Endothelial cell of umbilical vein (primary cell): ENCODE data around the gene RMC1.

Experiments
- CTCF ChIP-seq, 2 donors: IDR thresholded peaks; 1 replicate in 1 of 2; 2 replicates in 1 of 2; pipeline ENCODE4 v1.5.1; 2011; ENCODE audit warnings: low read length in 2 of 2, mild to moderate bottlenecking in 2 of 2, moderate library complexity in 2 of 2, control low read depth in 1 of 2, inconsistent platforms in 1 of 2, low read depth in 1 of 2; ENCODE audit not compliant: insufficient read depth in 1 of 2; ENCODE audit errors: extremely low read depth in 1 of 2
- EZH2 ChIP-seq: IDR thresholded peaks from 2 replicates; pipeline ENCODE4 v1.6.1; 2012; ENCODE audit warnings: borderline replicate concordance, low read depth, mild to moderate bottlenecking, moderate library complexity, low read length, inconsistent platforms; ENCODE audit not compliant: severe bottlenecking
- GATA2 ChIP-seq: IDR thresholded peaks from 2 replicates; pipeline ENCODE4 v1.7.0; 2011; ENCODE audit warnings: low read depth, mild to moderate bottlenecking, moderate library complexity, mixed read lengths, low read length; ENCODE audit not compliant: insufficient read length, insufficient read depth
- MAX ChIP-seq: IDR thresholded peaks from 2 replicates; pipeline ENCODE4 v1.6.1; 2011; ENCODE audit not compliant: insufficient read depth, insufficient read length
- POLR2A ChIP-seq: IDR thresholded peaks from 2 replicates; pipeline ENCODE4 v1.6.1; 2012; ENCODE audit warnings: low read depth, mild to moderate bottlenecking, control low read depth, low read length
- POLR2AphosphoS5 ChIP-seq: IDR thresholded peaks from 2 replicates; pipeline ENCODE4 v1.6.1; 2012; ENCODE audit warnings: low read depth, mild to moderate bottlenecking, control low read depth, low read length, moderate library complexity; ENCODE audit not compliant: insufficient read depth

GRCh38 chr18:23548719-23549118 lies 45.4 kb downstream of the RMC1 start:
- no peak for TF ChIP-seq CTCF (IDR thresholded peaks at IDR 0.05; ENCODE audit: extremely low read depth in 1 of 2, insufficient read depth in 1 of 2, low read depth in 1 of 2, low read length in 2 of 2)
- TF ChIP-seq MAX, result no peak
- no peak for TF ChIP-seq POLR2A
- no peak for TF ChIP-seq POLR2AphosphoS5
- no peak for TF ChIP-seq EZH2
- TF ChIP-seq GATA2, result no peak
